SH-SY5Y (cell line): ENCODE data around the gene HEXD.

Source experiments
- GATA2 ChIP-seq: IDR thresholded peaks from 2 replicates; pipeline ENCODE4 v1.6.1; 2011; ENCODE audit warnings: mild to moderate bottlenecking, low read depth, low read length
- GATA3 ChIP-seq: IDR thresholded peaks from 2 replicates; pipeline ENCODE4 v1.6.1; 2011; ENCODE audit warnings: low read depth, mild to moderate bottlenecking, low read length, moderate library complexity

DNA sequence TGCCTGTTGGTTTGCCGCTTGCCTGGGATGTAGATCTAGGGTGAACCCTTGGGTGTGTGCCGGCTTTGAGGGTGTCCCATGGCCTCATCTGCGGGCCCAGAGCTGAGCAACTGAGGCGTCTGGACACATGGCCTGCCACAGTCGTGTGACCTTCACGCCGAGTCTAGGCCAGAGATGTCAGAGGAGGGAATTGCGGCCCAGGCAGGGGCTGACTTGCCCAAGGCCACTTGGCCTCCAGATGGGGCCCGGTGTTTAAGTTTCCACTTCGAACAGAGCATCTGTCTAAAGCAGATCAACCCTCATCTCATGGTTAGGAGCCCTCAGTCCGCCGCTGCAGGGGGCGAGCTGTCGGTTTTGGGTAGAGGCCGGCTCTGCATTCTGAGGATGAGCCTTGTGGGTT, 73.4 kb downstream of the HEXD start:
- TF ChIP-seq GATA3 (no peak), GATA2 (no peak)
